Activated CD8-positive, alpha-beta memory T cell treated with anti-CD3 and anti-CD28 coated beads, Interleukin-2, amount 50 U/mL, for 4 hours (primary cell): ENCODE data around the gene PTPRT.

Experiments
- DNase-seq: peaks from one replicate; pipeline ENCODE4 v3.0.0-alpha.2; 2020

PTPRT gene

GRCh38 chr20:42435230-42435629, 754.5 kb downstream of the PTPRT start:
- DNase-seq: no peak

GRCh38 chr20:42432496-42433334, 757.0 kb downstream of the PTPRT start:
- DNase-seq: no peak

- DNase-seq: no peak
Observed at GRCh38 chr20:42430598-42430997, 759.1 kb downstream of the PTPRT start.

GRCh38 chr20:42429761-42430458, 759.8 kb downstream of the PTPRT start:
- DNase-seq: no peak

GRCh38 chr20:42419814-42420532, 769.7 kb downstream of the PTPRT start:
- DNase-seq: no peak

- DNase-seq: no peak
Observed at GRCh38 chr20:42406826-42407225, 782.9 kb downstream of the PTPRT start.

- no peak for DNase-seq
Observed at GRCh38 chr20:42402455-42402854, 787.3 kb downstream of the PTPRT start.

GRCh38 chr20:42401613-42402012, 788.1 kb downstream of the PTPRT start:
- DNase-seq: no peak

- no peak for DNase-seq
Observed at GRCh38 chr20:42399802-42400201, 789.9 kb downstream of the PTPRT start.

- DNase-seq: no peak
Observed at GRCh38 chr20:42392442-42392841, 797.3 kb downstream of the PTPRT start.

- no peak for DNase-seq
Observed at GRCh38 chr20:42391807-42392206, 797.9 kb downstream of the PTPRT start.

- no peak for DNase-seq
Observed at GRCh38 chr20:42380287-42380686, 809.4 kb downstream of the PTPRT start.

- no peak for DNase-seq
Observed at GRCh38 chr20:42379385-42379784, 810.3 kb downstream of the PTPRT start.

GRCh38 chr20:42378826-42379225, 810.9 kb downstream of the PTPRT start:
- DNase-seq: no peak

GRCh38 chr20:42376131-42376530, 813.6 kb downstream of the PTPRT start:
- DNase-seq: no peak

- no peak for DNase-seq
Observed at GRCh38 chr20:42373049-42373448, 816.7 kb downstream of the PTPRT start.

- DNase-seq: no peak
Observed at GRCh38 chr20:42370075-42370474, 819.6 kb downstream of the PTPRT start.

GRCh38 chr20:42368910-42369309, 820.8 kb downstream of the PTPRT start:
- DNase-seq: no peak

- no peak for DNase-seq
Observed at GRCh38 chr20:42366626-42367025, 823.1 kb downstream of the PTPRT start.

GRCh38 chr20:42364446-42364845, 825.3 kb downstream of the PTPRT start:
- DNase-seq: no peak

GRCh38 chr20:42361402-42361970, 828.2 kb downstream of the PTPRT start:
- DNase-seq: no peak

- no peak for DNase-seq
Observed at GRCh38 chr20:42360621-42361020, 829.1 kb downstream of the PTPRT start.

- no peak for DNase-seq
Observed at GRCh38 chr20:42359617-42360016, 830.1 kb downstream of the PTPRT start.
